ENCODE data around the gene CYTH4. TPM values are rescaled to one million over a fixed set of nuclear protein-coding genes. Genes with fewer than 3 reads are reported as not detected.

The CYTH4 gene
- total RNA-seq, 1 experiment from 2014 or later = 0.15 TPM

DNA sequence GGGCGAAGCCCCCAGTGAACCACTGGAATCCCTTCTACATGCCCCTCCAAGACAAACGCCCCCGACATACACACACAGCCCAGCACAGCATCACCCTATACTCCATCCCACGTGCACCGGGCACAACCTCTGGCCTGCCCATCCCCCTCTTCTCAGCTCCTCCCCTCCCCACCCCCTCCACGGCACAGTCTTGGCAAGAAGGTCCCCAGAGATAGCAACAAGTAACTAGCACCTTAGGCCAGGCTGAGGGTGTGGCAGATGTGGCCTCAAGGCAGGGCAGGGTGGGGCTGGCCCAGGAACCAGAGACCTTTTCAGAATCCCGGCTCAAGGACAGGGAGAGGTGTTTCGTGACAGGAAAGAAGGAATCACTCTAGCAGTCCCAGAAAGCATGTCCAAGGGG, 54.3 kb downstream of the CYTH4 start:
- H3K27me3 Mint-ChIP-seq (ENCODE audit: low read depth) = peaks cover 33% of the 10 kb centered on the region
- no peak for DNase-seq (ENCODE audit: low spot score)
- H3K4me1 Mint-ChIP-seq = peaks cover 42% of the 10 kb centered on the region
- CTCF ChIA-PET = interaction anchor here (0.8 to 1.0 kb wide), 2 partner anchors 20 to 92 kb away, joined by 3 to 4 read pairs; no protein-coding TSS in a partner anchor
- no peak for ATAC-seq
- no peak overlapping the region for H3K4me3 Mint-ChIP-seq
- no peaks in the 10 kb centered on the region for H3K9me3 Mint-ChIP-seq
- H3K36me3 Mint-ChIP-seq = no peaks in the 10 kb centered on the region
- no peak overlapping the region for H3K27ac Mint-ChIP-seq
- TF ChIP-seq ESRRA (CRISPR knock-in tag; IDR thresholded peaks at IDR 0.05; ENCODE audit: borderline replicate concordance) = no peak
- TF ChIP-seq TEAD4 (CRISPR knock-in tag; IDR thresholded peaks at IDR 0.05) = no peak
- no peak for TF ChIP-seq ZNF416 (CRISPR knock-in tag; IDR thresholded peaks at IDR 0.05)
- no peak for TF ChIP-seq ZNF219 (CRISPR knock-in tag; IDR thresholded peaks at IDR 0.05; ENCODE audit: borderline replicate concordance)
- TF ChIP-seq HMGXB4 (CRISPR knock-in tag; IDR thresholded peaks at IDR 0.05) = no peak
- TF ChIP-seq SOX15 (CRISPR knock-in tag; IDR thresholded peaks at IDR 0.05) = no peak
- no peak for TF ChIP-seq CTCF (IDR thresholded peaks at IDR 0.05)
- no peak for TF ChIP-seq CDX4 (CRISPR knock-in tag; IDR thresholded peaks at IDR 0.05; ENCODE audit: borderline replicate concordance)
- no peak for TF ChIP-seq NR3C1 (CRISPR knock-in tag; conservative IDR thresholded peaks at IDR 0.05; ENCODE audit: low read depth)
- TF ChIP-seq E2F1 (CRISPR knock-in tag; IDR thresholded peaks at IDR 0.05) = no peak
- no peak for TF ChIP-seq MXD4 (CRISPR knock-in tag; IDR thresholded peaks at IDR 0.05; ENCODE audit: borderline replicate concordance)
- no peak for TF ChIP-seq NR1H2 (CRISPR knock-in tag; IDR thresholded peaks at IDR 0.05)
- no peak for TF ChIP-seq ZMAT4 (CRISPR knock-in tag; IDR thresholded peaks at IDR 0.05)
- TF ChIP-seq, protein P1, sequence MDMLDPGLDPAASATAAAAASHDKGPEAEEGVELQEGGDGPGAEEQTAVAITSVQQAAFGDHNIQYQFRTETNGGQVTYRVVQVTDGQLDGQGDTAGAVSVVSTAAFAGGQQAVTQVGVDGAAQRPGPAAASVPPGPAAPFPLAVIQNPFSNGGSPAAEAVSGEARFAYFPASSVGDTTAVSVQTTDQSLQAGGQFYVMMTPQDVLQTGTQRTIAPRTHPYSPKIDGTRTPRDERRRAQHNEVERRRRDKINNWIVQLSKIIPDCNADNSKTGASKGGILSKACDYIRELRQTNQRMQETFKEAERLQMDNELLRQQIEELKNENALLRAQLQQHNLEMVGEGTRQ (CRISPR knock-in tag; IDR thresholded peaks at IDR 0.05) = no peak
- TF ChIP-seq ZNF121 (CRISPR knock-in tag; IDR thresholded peaks at IDR 0.05) = no peak
- TF ChIP-seq ZNF281 (CRISPR knock-in tag; IDR thresholded peaks at IDR 0.05) = no peak
- TF ChIP-seq ATF1 (CRISPR knock-in tag; IDR thresholded peaks at IDR 0.05) = no peak
- no peak for TF ChIP-seq ELF4 (CRISPR knock-in tag; IDR thresholded peaks at IDR 0.05; ENCODE audit: low read depth)
- no peak for TF ChIP-seq FOXP1 (CRISPR knock-in tag; IDR thresholded peaks at IDR 0.05; ENCODE audit: borderline replicate concordance)
- POLR2A ChIA-PET = no interaction called here
